Cardiac fibroblast (primary cell): ENCODE results near the gene ABCC1.

Source experiments
- DNase-seq, 2 donors: peaks; one replicate each; pipeline versions ENCODE4 v3.0.0 to v3.0.0-alpha.2; 2010; ENCODE audit warnings: low read depth in 2 of 2
- H3K4me3 ChIP-seq, 2 donors: replicated peaks in 1 of 2; 1 replicate in 1 of 2; 2 replicates in 1 of 2; pipeline ENCODE4 v1.5.1; 2011; ENCODE audit warnings: low read depth in 2 of 2, low read length in 2 of 2, mild to moderate bottlenecking in 2 of 2, moderate library complexity in 1 of 2
- CTCF ChIP-seq: IDR thresholded peaks from one replicate; pipeline ENCODE4 v1.5.1; 2011; ENCODE audit warnings: low read depth, mild to moderate bottlenecking, low read length, inconsistent platforms

Gene ABCC1

GRCh38 chr16:16107839-16108238 is 158.4 kb downstream of the ABCC1 start:
- no peak for TF ChIP-seq CTCF
- DNase-seq: no peak
- H3K4me3 ChIP-seq: no peak overlapping the region

DNA sequence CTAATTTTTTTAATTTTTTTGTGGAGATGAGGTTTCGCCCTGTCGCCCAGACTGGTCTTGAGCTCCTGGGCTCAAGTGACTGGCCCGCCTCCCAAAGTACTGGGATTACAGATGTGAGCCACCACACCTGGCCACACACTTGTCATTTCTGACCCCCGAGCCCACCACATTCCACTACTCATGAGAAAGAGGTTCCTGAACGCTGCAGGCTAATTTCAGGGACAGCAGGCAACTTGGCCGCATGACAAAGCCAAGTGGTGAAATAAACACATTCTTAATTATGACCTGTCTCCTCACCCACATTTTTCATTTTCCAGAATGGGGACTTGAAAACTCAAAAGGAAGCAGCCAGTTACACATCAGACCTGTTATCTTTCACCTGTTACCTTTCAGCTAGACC is 159.3 kb downstream of the ABCC1 start:
- H3K4me3 ChIP-seq: no peak overlapping the region
- no peak for TF ChIP-seq CTCF
- no peak for DNase-seq

DNA sequence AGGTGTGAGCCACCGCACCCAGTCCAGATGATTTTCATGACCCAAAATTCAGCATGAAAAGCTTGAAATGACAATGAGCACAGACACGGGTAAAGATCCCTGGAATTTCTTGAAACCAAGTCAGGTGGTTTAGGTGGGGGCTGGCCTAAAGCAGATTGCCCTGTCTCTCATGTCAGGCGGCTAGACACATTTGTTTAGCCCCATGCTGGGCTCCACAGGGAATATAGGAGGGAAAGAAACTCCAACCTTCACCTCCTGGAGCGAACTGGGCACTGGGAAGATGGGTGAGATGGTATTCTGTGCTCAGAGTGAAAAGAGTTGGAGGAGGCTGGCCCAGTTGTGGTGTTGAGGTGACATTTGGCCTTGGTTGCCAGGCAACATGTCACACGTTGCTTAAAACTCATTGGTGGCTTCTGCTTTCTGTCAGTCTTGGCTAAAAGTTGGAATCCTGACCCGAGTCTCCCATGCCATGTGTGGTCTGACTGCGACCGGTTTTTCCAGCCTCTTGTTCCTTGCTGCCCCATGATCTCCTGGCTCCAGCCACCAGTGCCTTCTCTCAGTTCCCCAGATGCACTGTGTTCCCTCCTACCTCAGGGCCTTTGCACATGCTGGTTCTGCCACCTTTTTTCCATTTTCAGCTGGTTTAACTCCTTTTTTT is 160.2 kb downstream of the ABCC1 start:
- no peak for TF ChIP-seq CTCF
- DNase-seq: no peak
- H3K4me3 ChIP-seq: no peak overlapping the region

DNA sequence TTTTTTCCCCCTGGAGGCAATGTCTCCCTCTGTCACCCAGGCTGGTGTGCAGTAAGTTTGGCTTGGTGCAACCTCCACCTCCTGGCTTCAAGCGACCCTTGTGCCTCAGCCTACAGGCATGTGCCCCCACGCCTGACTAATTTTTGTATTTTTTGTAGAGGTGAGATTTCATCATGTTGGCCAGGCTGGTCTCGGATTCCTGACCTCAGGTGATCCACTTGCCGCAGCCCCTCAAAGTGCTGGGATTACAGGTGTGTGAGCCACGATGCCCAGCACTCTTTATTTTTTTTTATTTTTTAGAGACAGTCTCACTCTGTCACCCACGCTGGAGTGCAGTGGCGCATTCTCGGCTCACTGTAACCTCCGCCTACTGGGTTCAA is 160.7 kb downstream of the ABCC1 start:
- no peak for TF ChIP-seq CTCF
- H3K4me3 ChIP-seq: no peak overlapping the region
- no peak for DNase-seq

DNA sequence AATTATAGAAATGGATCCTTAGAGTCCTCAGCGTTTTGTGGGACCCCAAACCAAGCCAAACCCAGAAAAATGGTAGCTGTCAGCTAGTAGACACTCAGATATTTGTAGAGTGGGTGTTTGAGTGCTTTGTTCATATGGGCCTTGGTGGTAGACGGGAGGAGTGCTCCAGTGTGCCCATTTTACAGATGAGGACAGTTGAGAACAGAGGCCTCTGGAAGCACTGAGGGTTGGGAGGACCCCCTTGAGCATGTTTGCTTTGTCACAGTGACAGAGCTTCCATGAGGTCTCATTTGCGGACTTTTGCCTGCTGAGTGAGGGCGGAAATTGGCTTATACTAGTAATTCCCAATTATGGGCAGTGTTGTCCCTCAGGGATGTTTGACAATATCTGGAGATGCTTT is 162.2 kb downstream of the ABCC1 start:
- no peak for TF ChIP-seq CTCF
- no peak overlapping the region for H3K4me3 ChIP-seq
- no peak for DNase-seq

- no peak overlapping the region for H3K4me3 ChIP-seq
- DNase-seq: no peak
- no peak for TF ChIP-seq CTCF
These were observed 163.1 kb downstream of the ABCC1 start for GRCh38 chr16:16112450-16113053.

DNA sequence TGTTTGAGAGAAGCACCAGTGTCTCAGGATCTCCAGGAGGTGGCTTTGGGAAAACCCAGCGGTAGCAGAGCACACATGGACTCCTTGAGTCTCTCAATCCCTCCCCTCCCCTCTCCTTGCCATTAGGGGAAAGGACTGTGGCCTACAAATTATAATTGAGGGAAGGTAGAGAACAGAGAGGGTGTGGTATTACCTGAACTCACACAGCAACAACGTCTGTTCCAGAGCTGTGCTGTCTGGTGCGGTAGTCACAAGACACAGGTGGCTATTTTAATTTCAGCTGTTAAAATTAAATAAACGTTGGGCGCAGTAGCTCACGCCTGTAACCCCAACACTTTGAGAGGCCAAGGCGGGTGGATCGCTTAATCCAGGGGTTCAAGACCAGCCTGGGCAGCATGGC is 163.7 kb downstream of the ABCC1 start:
- no peak for DNase-seq
- H3K4me3 ChIP-seq: no peak overlapping the region
- no peak for TF ChIP-seq CTCF
